Measurements from ENCODE around the gene PPP2R5A. TPM values are rescaled to one million over a fixed set of nuclear protein-coding genes. Genes with fewer than 3 reads are reported as not detected.
"Not testable (repeated sequence)": the region's sequence is repeated elsewhere in the genome, so short reads cannot be mapped to it uniquely, and the experiment has no call there.

The PPP2R5A gene
- total RNA-seq, 1 donor from 2014 or later: 41.7 TPM

DNA sequence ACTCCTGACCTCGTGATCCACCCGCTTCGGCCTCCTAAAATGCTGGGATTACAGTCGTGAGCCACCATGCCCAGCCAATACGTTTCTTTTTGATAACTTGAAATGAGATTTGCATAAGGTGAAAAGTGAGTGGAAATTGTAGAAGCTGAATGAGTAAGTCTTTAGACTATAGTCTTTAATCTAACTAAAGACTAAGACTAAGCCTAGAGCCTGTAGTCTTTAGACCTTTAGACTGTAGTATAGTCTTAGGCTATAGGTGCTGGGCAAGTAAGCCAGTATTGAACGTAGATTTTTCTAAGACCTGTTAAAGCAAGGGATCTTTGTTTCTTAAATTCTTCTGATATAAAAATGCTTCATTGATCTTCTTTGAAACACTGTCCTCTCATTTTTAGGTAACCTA, 12.1 kb downstream of the PPP2R5A start:
- no peak for DNase-seq (ENCODE audit: low read depth)

DNA sequence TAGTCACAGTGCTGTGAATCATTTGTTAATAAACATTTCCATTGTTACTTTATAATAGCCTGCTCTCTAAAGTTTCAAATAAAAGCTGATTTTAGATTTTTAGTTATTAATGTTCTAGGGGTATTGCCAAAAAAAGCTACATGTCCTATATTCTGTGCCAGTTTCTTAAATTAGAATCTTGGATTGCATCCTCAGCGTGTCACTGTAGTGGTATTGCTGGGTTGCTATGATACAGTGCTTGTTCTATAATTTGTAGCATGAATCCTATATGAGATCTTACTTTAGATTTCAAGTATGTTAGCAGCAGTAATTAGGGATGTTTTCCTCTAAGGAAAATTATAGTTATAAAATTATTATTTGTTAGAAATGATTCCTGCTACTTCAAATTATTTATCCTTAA, 16.4 kb downstream of the PPP2R5A start:
- DNase-seq (ENCODE audit: low read depth): no peak

DNA sequence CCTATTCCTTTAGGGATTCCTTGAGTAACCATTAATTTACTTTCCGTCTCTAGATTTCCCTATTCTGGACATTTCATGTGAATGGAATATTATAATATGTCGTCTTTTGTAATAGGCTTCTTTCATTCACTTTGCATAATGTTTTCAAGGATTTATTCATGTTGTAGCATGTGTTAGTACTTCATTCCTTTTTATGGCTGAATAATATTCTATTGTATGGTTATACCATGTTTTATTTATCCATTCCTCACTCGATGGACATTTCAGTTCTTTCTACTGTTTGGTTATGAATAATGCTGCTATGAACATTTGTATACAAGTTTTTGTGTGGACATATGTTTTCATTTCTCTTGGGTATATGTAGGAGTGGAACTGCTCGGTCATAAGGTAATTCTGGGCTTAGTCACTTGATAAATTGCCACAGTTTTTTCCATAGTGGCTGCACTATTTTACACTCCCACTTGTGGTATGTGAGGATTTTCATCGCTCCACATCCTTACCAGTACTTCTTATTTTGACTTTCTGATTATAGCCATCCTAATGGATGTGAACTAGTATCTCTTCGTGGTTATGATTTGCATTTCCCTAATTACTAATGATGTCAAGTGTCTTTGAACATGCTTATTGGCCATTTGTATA, 17.7 kb downstream of the PPP2R5A start:
- no peak for DNase-seq (ENCODE audit: low read depth)

DNA sequence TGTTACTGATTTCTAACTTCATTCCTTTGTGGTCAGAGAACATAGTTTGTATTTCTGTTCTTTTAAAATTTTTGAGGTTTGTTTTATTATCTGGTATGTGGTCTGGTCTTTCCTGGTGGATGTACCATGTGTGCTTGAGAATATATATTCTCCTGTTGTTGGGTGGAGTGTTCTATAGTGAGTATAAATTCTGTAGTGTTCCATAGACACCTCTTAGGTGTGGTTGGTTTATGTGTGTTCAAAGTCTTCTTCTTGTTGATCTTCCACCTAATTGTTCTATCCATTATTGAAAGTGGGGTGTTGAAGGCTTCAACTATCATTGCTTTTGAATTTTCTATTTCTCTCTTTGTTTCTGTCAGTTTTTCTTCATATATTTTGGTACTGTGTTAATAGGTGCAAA, 20.1 kb downstream of the PPP2R5A start:
- DNase-seq (ENCODE audit: low read depth): no peak

DNA sequence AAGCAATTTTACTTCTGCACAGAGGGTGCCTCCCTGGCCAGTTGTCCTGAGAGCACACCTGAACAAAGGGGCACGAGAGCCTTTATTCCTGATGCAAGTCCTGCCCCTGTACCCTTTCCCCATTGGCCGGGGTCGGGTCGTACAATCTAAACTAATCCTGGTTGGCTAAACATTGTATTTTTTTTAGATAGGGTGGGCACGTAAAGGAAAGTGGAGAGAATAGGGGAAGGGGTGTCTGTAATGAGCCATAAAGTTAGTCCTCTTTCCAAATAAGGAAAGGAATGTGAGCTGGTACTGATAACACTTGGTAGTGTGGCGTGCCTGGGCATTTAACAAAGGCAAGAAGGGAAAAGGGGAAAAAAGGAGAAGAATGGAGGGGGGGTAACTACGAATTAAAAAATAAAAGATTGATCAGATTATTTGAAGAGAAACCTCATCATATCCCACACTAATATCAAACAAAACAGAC, 20.8 kb downstream of the PPP2R5A start:
- DNase-seq (ENCODE audit: low read depth): not testable (repeated sequence)

DNA sequence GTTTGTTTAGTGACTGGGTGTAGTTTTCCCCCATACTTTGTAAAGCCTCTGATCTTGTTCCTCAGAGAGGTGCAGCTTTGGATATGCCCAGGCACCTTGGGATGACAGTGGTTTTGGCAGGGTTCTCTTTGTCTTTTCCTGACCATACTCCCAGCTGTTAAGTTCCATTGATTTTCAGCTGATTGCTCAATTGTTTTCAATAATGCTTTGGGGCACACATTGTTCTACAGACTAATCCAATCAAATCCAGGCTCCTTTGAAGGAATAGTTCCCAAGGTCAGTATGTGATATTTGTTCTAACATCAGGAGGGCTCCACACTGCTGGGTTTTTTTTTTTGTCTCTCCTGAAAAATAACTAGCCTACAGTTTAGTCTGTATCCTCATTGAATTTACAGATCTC, 24.8 kb downstream of the PPP2R5A start:
- no peak for DNase-seq (ENCODE audit: low read depth)

DNA sequence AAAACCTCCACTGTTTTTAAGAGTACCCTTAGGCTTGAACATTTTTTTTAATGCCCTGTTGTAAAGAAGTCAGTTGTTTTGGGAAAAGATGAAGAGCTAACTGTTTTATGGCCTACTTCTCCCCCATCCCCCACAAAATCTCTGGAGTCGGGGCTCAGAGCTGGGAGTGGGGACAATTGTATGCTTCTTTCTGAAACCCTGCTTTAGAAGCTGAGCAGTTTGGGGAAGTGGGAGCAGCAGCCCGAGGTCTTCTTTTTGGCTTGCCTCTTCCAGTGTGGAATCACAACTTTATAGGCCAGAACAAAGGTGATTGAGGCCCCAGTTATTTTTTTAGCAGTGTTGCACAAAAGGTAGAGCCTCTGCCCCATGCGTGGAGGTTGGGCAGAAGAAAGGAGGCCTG, 25.2 kb downstream of the PPP2R5A start:
- DNase-seq (ENCODE audit: low read depth): no peak

DNA sequence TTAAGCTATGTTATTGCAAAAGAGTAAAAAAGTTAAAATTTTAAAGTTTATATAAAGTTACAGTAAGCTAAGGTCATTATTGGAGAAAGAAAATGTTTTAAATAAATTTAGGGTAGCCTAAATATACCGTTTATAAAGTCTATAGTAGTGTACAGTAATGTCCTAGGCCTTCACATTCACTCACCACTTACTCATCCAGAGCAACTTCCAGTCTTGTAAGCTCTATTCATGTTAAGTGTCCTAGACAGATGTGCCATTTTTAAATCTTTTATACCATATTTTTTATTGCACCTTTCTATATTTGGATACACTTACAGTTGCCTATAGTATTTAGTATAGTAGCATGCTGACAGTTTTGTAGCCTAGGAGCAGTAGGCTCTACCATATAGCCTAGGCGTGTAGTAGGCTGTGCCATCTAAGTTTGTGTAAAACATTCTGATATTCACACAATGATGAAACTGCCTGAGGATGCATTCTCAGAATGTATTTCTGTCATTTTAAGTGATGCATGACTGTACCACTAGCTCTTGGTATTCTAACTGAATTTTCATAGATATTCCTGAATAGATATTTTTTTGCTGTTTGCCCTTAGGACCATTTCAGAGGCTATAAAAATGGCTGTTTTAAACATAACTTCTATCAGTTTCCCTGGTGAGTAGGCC, 26.8 kb downstream of the PPP2R5A start:
- no peak for DNase-seq (ENCODE audit: low read depth)

DNA sequence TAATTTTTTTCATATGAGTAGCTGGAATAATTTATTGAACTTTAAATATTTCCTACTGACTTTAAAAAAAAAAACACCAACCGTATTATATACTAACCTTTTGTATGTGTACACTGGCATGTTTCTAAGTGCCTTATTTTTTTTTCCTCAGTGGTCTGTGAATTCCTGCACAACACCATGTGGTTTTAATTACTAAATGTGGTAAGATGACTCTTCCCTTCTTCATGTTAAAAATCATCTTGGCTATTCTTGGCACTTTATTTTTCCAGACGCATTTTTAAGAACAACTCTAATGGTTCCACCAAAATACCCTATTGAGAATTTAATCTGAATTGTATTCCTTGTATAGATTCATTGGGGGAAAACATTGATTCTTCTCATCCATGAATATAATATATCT, 28.4 kb downstream of the PPP2R5A start:
- DNase-seq (ENCODE audit: low read depth): no peak

DNA sequence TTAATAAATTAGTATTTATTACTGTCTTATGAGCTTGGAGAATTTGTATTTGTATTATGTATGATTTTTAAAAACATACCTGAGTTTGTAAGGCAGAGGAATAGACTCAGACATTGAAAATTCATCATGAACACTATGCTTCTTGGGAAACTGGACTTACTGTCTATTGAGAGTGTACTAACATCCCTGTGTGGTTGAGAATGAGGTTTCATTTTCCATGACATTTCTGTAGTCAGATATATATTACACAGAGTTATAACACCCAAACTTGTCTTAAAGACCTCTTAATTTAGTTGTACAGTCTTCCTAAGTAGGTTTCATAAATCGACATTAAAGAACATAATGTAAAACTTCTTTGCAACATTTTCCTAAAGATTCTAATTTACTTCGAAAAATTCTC, 30.0 kb downstream of the PPP2R5A start:
- DNase-seq (ENCODE audit: low read depth): no peak

DNA sequence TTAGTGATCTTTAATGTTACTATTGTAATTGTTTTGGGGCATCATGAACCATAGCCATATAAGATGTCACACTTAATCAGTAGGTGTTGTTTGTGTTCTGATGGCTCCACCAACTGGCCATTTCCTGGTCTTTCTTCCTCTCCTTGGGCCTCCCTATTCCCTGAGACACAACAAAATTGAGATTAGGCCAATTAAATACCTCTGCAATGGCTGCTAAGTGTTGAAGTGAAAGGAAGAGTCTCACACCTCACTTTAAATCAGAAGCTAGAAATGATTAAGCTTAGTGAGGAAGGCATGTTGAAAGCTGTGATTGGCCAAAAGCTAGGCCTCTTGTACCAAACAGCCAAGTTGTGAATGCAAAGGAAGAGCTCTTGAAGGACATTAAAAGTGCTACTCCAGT, 30.7 kb downstream of the PPP2R5A start:
- peak; percentile 30 for DNase-seq (ENCODE audit: low read depth)

DNA sequence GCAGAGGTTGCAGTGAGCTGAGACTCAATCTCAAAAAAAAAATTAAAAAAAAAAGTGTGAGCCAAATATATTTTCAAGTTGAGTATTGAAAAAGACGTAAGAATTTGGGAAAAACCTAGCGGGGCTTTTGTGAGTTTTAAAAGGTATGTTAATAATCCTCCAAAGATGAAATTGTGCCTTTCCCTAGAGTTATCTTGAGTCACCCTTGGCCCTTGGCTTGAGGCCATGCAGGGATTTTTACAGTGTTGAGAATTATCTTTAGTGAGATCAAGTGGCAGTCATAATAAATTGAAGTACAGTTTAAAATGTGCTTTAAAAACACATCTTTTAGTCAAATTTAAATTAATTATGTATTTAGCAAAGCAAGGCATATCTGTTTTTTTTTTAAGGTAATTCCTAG, 32.7 kb downstream of the PPP2R5A start:
- DNase-seq (ENCODE audit: low read depth): no peak

DNA sequence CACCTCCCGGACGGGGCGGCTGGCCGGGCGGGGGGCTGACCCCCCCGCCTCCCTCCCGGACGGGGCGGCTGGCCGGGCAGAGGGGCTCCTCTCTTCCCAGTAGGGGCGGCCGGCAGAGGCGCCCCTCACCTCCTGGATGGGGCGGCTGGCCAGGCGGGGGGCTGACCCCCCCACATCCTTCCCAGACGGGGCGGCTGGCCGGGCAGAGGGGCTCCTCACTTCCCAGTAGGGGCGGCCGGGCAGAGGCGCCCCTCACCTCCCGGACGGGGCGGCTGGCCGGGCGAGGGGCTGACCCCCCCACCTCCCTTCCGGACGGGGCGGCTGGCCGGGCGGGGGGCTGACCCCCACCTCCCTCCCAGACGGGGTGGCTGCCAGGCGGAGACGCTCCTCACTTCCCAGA, 35.8 kb downstream of the PPP2R5A start:
- not testable (repeated sequence) for DNase-seq (ENCODE audit: low read depth)

DNA sequence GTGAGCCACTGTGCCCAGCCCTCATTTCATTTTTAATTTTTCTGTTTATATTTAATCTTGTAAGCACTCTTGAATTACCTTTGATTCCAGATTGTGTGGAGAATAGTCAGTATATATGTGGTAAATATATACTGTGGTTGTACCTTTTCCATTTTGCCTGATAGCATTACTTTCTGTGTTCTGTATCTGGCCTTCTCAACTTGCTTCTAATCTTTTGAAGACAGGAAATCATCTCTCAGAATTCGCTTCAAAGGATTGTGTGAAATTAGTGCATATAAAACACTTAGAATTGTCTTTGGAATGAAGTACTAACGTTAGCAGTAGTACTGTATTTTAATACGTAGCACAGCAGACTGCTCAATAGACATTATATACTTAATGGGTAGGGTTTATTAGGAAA, 37.9 kb downstream of the PPP2R5A start:
- DNase-seq (ENCODE audit: low read depth): no peak

DNA sequence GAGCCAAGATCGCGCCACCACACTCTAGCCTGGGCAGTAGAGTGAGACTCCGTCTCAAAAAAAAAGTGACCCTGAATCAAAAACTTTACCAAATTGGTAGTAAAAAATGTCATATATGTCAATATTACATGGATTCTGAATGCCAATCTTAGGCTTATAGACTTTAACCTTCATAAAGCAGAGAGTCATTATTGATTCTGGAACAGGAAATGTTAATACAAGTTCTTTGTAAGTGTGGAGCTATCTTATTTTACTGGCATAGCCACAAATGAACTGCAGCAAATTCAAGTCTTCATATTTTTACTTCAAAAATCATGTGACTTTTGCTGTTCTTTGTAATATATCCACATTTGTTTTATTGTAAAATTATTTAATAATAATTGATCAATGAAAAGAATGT, 41.3 kb downstream of the PPP2R5A start:
- DNase-seq (ENCODE audit: low read depth): no peak

DNA sequence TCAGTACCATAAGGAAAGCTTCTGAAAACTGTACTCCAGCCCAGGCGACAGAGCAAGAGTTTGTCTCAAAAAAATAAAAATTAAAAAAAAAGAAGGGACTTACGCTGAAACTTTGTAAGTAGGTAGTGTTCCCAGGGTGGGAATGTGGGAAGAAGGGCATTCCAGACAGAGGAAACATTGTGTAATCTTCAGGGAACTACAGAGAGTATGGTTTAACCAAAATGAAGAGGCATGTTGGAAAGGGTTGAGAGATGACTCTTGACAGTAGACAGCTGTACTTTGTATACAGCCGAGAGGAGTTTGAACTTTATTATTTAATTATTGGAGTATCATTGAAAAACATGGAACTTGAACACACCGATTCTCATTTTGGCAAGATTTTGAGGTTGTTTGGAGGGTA, 43.0 kb downstream of the PPP2R5A start:
- DNase-seq (ENCODE audit: low read depth): no peak

DNA sequence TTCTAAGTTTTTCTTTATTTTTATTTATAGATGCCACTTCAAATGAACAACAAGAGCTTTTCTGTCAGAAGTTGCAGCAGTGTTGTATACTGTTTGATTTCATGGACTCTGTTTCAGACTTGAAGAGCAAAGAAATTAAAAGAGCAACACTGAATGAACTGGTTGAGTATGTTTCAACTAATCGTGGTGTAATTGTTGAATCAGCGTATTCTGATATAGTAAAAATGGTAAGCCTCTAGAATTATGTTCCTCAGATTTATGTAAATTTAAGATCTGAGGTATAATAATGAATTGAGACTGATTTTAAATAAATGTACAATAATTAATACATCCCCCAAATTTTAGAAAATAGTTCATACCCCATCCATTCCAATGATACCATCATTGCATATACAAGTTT, 43.9 kb downstream of the PPP2R5A start:
- no peak for DNase-seq (ENCODE audit: low read depth)

DNA sequence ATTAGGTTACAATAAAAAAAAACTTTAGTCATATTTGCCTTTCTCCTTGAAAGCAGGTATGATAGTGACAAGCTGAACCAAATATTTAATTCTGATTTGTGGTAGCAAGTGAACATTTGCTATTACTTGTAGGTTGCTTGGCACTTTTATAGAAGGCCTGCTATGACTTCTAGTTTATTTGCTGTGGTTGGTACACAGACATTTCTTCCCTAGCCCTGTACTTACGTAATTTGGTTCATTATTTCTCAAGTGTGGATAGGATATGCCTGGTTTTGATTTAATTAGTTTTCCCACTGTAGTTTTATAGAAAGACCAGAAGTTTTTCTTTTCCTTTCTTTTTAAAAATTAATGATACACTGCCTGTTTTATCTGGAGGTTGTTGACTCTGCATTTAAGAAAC, 55.9 kb downstream of the PPP2R5A start:
- DNase-seq (ENCODE audit: low read depth): peak; percentile 3

DNA sequence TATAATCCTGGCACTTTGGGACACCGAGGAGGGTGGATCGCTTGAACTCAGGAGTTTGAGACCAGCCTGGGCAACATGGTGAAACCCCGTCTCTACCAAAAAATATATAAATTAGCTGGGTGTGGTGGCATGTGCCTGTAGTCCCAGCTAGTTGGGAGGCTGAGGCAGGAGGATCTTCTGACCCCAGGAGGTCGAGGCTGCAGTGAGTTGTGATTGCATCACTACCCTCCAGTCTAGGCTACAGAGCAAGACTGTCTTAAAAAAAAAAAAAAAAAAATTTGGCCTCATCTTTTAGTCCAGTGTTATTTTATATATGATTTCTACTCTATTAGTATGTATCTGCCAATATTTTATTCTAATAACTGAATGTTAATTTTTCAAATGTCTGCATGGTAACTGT, 59.7 kb downstream of the PPP2R5A start:
- DNase-seq (ENCODE audit: low read depth): no peak

DNA sequence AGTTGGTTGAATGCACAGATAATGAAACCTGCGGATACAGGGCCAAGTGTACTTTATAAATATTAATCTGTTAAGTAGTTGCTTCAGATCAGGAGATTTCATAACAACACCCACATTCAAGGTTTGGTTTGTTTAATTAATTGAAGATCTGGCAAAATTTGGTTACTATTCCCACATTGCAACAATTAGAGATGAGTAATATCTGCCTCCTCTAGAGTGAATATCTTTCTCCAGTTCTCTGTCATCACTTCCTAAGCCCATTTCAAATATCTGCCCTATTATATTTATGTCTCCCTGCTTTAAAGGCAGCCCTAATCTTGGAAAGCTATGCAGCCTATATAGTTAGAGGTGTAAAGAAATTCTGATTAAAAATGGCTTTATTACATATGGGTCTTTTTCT, 61.4 kb downstream of the PPP2R5A start:
- DNase-seq (ENCODE audit: low read depth): no peak

DNA sequence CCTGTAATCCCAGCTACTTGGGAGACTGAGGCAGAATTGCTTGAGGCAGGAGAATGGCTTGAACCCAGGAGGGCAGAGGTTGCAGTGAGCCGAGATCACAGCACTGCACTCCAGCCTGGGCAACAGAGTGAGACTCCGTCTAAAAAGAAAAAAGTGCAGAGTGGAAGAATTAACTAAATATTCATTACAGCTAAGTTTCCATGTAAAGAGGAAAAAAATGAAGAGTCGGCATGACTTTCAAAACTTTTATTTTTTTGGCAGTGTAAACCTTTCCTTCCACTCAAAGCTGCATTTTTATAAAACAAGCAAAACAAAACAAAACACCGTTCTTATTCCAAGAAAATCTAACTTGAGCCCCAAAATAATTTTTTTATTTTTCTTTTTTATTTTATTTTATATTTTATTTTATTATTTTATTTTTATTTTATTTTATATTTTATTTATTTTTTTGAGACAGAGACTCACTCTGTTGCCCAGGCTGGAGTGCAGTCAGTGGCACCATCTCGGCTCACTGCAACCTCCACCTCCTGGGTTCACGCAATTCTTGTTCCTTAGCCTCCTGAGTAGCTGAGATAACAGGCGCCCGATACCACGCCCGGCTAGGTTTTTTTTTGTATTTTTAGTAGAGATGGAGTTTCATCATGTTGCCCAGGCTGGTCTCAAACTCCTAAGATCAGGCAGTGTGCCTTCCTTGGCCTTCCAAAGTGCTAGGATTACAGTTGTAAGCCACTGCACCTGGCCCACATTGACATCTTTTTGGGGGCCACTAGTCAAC, 66.6 kb downstream of the PPP2R5A start:
- DNase-seq (ENCODE audit: low read depth): no peak

DNA sequence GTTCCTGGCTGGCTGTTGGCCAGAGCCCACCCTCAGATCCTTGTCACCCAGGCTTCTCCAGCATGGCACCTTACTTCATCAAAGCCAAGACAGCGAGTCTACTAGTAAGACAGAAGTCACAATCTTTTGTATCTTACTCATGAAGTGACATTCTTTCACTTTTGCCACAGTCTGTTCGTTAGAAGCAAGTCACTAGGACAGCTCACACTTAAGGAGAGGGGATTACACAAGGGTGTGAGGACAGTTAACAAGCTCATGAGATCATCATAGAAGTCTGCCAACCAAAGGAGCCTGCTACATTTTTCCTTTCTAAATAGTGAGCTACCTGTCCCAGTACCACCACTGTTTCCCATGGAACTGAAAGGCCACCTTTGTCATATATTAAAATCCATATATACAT, 68.0 kb downstream of the PPP2R5A start:
- DNase-seq (ENCODE audit: low read depth): no peak

DNA sequence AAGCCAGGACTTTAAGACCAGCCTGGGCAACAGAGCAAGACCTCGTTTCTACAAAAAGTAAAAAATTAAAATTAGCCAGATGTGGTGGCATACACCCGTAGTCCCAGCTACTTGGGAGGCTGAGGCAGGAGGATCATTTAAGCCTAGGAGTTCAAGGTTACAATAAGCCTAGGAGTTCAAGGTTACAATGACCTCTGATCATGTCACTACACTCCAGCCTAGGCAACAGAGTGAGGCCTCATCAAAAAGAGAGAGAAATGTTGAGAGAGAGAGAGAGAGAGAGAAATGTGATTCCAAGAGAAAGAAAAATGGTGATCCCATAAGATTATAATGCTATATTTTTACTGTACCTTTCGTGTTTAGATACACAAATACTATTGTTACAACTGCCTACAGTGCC, 69.3 kb downstream of the PPP2R5A start:
- DNase-seq (ENCODE audit: low read depth): no peak
